HG02623 (cell line): ENCODE data around the gene ADORA2B.

Source experiments
- ATAC-seq: cut with Tn5 transposase; IDR thresholded peaks from one replicate; pipeline ENCODE4 v1.9.1; 2021; ENCODE audit warnings: moderate library complexity; ENCODE audit not compliant: unreplicated experiment

The ADORA2B gene

DNA sequence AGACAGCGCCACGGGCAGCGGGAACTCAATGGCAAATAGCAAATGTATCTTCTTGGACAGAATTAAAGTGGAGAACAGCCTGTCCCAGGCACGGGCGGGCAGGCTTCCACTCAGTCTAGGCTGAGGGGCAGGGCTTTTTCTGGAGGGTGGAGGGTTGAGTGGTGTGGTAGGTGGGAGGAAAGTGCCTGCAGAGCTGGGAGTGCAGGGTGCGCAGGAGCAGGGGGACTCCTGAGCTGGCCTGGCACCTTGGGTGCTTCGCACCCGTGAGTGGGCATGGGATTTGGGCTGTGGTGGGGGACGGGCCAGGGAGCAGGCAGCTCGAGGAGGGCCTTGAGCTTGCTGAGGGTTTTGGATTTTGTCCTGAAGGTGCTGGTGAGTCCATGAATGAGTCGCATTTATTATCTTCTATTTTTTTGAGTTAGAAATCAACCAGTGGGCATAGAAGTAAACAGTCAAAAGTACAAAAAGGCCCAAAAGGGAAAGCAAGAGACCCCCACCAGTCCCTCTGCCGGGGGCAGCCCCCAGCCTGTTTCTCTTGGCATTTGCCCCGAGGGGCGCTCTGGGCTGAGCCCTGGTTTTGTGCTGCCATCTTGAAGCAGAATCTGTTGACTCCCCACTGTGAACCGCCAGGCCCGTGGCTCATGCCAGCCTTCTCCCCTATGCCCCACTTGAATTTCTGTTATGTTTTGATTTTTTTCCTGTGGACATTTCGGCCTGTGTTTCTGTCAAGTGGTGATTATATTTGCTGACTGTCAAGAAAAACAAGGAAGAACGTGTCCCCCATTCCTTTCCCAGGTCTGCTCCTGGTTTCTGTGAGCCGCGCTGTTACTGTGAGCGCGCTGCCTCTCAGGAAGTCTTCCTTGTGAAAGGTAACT lies 8.2 kb downstream of the ADORA2B start:
- no peak for ATAC-seq

DNA sequence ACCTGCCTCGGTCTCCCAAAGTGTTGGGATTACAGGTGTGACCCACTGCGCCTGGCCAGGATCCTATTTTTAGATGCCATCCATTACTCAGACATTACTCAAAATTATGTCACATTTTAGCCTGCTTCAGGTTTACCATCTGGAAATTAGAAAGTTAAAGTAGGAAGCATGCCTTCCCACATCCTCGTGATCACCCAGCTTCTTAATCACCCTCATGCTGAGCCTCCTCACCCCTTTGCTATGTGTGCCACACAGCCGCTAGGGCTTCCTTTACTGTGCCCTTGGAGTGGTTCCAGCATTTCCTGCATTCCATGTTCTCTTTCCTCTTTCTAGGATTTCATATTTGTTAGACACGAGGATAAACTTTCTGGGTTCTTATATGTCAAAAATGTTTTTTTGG lies 9.3 kb downstream of the ADORA2B start:
- no peak for ATAC-seq

DNA sequence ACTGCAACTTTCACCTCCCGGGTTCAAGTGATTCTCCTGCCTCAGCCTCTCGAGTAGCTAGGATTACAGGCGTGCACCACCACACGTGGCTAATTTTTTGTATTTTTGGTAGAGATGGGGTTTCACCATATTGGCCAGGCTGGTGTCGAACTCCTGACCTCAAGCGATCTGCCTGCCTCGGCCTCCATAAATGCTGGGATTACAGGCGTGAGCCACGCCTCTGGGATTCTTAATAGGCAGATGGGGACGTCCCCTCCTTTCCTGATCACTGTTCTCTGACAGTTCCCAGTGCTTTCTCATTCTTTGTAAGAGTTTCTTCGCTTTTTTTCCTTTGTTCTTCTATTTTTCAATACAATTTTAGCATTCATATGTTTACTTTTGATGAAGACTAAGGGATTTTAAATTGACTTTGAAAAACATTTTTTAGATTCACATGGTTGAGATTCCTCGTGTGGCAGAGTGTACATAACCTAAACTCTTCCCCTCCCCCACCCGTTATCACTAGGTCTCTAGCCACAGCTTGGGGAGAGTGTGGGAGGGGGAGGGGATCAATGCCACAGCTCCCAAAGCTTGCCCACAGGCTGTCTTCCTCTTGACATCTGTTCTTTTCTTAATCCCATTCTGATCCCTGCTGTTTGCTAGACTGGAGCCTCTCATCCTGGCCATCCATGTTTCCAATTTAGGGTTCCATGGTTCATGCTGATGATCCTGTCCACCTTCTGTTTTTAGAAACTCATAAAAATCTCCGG lies 11.0 kb downstream of the ADORA2B start:
- no peak for ATAC-seq

DNA sequence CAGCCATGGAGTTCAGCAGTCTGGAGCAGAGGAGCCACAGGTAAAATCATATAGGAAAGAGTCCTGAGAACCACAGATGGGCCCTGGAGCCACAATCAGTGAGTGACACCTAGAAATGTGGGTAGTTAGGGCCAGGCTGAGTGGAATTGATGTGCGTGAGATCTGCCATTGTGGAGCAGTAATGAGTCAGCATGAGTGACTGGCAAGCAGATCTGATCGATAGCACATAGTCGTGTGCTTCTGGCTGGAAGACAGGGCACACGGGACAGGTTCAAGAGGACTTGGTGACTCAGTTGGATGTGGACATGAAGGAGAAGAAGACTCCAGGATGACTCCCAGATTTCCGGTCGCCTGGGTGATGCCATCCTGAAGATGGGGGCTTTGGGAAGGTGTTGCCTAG lies 12.3 kb downstream of the ADORA2B start:
- ATAC-seq: no peak

DNA sequence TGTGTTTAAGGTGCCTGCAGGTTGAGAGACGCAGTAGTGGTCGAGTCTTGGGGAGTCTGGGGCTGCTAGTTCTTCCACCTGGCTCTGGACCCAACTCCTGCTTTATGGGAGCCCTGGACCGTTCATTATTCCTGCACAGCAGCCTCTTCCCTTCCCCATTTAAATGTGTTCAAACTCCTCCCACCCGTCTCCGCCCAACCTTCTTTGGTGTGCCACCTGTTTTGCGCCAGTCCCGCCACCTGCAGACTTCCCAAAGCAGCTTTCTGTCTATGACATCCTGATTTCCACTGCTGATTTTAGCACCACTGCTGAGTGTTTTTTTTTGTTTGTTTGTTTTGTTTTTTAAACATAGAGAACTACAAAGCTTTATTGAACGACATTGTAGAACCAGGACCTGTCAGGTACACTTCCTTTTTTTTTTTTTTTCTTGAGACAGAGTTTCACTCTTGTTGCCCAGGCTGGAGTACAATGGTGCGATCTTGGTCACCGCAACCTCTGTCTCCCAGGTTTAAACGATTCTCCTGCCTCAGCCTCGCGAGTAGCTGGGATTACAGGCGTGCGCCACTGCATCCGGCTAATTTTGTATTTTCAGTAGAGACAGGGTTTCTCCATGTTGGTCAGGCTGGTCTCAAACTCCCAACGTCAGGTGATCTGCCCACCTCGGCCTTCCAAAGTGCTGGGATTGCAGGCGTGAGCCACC lies 12.8 kb downstream of the ADORA2B start:
- no peak for ATAC-seq

DNA sequence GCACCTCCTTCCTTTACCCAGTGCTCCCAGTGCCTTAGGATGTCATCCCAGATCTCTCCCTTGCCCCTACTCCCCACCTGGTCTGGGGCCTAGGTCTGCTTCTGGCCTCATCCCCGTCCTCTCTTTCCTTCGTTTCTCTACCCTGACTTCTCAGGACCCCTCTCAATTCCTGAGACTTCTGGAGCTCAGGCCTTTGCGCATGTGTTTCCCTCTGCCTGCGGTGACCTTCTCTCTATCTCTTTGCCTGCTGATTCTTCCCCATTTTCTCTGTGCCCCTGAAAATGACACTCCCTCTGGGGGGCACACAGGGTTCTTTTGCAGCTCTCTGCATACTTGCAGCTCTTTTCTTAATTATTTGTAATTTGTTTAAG lies 13.5 kb downstream of the ADORA2B start:
- no peak for ATAC-seq

DNA sequence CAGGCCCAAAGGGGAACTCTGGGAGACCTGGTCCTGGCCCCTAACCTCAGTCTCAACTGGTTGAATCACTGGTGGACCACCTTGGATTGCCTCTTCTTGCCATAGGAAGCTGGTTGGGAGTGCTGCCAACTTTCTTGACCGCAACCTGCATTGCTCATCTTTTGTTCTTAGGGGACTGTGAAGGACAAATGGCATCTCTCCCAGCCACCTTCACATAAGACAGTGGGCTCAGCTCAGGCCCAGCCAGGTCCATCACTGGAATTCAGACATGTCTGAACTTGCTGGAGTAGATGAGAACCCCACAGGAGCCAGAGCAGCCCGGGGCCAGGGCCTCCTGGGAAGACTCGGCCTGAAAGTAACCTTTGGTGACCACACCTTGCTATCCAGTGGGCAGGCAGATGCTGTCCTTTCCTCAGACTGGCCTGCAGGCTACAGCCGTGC lies 18.8 kb downstream of the ADORA2B start:
- ATAC-seq: no peak

DNA sequence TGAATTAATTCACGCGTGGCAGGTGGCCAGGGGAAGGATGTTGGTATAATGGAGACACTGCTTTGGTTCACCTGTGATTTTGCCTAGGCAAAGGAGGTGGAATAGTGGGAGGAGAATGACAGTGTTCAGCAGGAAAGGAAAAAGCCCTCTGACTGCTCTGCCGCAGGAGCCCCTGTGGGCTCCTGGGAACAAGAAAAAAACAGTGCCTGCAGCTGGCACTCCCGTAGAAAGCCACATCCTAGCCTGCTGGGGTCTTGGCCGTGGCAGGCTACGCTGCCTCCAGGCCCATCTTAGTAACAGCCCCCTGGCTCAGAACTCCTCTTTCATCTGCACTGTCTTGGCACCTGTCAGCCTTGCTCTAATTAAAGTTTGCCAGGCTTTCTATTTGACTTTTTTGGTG lies 20.6 kb downstream of the ADORA2B start:
- ATAC-seq: no peak

DNA sequence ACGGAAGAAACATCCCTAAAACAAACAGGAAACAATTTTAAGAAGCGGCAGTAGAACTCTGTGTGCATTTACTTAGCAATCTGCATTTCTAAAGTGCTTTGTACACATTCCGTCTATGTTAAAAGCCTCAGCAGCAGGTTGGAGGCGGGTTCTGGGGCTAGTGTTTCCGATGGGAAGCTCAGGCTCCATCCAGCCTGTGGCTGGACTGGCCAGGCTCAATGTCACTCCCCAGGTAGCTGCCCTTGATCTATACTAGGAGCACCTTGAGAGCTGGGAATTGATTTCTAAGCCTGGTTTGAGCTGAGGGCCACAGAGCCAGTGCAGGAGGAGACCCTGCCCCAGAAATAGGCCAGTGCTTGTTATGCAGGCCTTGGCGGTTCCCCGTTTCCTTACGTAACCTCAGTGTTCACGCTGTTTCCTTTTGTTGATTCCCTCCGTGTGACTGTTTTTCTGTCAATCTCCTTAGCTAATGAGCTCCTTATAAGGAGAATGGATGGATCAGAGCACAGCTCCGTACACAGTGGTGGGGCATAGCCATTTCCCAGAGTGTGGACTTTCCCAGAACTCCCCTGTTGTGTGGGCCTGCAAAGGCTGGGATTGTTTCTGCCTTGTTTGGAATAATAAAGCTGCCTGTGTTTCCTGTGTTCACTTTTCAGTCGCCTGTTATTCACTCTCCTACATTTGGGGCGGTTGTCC lies 21.4 kb downstream of the ADORA2B start:
- ATAC-seq: no peak

DNA sequence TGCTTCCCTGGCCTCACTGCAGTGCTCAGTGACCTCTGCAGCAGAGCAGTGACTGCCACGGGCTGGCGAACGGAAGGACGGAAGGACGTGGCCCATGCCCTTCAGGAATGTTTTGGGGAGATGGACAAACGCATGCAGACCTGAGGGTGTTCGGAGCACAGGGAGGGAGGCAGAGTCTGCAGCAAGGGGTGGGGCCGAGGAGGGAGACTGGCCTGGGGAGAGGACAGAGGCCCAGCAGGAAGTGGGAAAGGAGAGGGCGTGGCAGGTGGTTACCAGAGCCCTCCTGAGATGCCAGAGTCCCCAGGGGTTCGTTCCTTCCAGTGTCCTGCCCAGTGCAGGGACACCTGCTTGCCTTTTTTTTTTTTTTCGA lies 21.9 kb downstream of the ADORA2B start:
- no peak for ATAC-seq

DNA sequence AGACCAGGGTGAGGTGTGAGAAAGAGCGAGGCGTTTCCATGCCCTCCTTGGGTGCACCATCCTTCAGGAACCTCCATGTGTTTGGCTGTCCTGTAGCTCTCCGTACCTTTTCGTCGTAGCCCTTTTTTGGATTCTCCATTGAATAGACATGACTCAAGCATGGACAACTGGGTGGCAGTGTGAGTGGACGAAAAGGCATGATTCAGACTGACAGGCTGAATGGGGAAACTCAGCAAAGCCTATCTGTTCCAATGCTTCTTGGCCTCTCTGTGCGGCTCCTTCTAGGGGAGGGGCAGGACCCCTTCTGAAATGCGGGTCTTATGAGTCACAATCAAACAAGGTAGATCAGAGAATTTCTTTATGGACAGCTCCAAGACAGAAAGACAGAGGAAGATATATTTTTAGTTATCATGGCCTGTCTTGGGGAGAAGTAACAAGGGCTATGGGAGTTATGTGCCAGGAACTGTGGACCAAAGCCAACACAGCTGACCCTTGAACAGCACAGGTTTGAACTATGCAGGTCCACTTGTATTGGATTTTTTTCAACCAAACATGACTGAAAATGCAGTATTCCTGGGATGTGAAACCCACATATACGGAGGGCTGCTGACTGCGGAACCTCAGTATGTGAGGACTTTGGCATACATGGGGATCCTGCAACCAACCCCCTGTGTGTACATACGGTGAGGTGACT lies 22.9 kb downstream of the ADORA2B start:
- no peak for ATAC-seq

DNA sequence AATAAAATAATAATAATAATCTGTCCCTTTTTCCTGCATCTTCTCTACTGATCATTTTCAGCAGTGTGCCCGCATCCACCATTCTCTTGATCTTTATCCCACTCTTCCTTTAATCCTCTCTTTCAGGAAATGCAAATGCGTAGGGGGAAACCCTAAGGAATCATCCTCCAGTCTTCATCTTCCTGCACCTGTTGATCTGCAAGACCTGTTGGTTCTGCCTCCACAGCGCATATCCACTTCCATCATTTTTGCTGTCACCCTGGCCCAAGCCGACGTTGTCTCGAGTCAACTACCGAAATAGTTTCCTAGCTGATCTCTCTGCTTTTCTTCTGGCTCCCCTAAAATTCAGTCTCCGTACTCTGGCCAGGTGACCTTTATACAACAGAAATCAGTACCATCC lies 24.5 kb downstream of the ADORA2B start:
- ATAC-seq: no peak

DNA sequence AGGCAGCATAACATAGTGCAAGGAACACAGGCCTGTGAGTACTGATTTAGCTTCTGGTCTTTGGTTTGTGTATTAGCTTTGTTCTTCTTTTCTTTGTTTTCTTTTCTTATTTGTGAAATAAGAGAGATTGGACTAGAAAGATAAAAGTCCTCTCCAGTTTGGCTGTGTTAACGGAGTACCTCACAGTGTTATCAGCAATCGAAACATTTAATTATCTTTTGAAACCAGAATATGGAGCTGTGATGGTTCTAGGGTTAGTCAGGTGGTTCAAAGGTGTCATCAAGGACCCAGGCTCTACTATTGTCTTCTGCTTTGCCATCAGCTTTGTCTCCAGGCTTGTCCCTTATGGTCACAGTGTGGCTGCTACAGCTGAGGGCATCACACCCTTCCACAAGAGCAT lies 25.6 kb downstream of the ADORA2B start:
- no peak for ATAC-seq

DNA sequence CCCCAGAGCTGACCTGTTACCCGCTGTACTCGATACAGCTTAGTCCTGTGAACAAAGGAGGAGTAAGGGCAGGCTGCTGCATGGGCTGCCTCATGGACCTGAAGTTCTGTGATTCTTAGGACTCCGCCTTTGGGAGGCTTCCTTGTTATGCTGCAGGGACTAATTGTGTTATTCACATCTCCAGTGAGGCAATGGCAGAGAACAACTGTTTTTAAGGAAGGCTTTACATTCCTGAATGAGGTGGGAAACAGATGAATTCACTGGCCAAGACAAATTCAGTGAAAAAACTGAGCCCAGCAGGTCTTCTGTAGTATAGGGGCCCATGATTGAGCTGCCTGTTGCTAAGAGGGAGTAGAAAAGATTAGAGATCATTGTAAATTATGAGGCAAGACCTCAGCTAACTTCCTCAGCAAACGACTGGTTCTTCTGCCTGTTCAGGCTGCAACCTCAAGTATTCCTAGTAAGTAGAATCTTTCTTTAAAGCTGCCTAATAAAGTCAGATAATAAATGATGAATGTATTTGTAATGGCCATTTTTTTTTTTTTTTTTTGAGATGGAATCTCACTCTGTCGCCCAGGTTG lies 26.3 kb downstream of the ADORA2B start:
- ATAC-seq: no peak

DNA sequence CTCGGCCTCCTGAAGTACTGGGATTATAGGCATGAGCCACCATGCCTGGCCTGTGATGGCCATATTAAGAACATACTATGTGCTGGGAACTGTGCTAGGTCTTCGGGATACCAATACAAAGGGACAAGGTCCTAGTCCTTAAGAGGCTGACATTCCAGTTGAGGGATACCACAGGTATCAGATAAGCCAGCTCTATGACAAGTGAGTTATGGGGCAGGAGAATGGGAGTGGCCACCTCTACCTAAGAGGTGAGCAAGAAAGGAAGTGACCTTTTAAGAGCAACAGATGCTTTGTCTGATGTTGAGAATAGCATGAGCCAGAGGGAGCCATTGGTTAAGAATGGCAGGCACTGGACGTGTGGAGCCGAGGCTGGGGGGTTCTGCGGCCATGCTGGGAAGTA lies 27.0 kb downstream of the ADORA2B start:
- ATAC-seq: no peak

DNA sequence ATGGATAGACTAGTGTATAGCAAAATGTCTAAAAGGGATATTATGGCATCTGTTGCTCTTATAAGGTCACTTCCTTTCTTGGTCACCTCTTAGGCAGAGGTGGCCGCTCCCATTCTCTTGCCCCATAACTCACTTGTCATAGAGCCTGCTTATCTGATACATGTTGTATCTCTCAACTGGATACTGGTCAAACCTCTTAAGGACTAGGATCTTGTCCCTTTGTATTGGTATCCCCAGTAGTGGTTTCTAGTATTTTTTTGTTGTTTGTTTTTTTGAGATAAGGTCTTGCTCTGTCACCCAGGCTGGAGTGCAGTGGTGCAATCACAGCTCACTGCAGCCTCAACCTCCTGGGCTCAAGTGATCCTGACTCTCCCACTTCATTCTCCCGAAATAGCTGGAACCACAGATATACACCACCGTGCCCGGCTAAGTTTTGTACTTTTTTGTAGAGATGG lies 27.6 kb downstream of the ADORA2B start:
- ATAC-seq: no peak

DNA sequence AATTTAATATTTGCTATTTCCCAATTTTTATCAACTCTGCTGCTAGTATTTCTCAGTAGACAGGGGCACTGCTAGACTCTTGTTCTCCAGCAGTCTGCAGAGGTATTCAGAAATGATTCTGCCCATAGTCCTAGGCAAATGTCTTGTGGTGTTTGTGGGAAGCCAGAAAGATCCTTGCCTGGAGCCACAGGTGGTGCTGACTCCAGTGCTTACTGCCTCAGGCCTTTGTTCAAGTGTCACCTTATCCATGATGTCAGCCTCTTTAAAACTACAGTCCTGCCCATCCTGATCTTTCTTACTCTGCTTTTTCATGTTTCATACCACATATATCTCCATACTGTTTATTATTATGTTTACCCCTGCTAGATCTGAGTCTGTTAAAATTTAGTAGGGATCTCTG lies 28.1 kb downstream of the ADORA2B start:
- no peak for ATAC-seq

DNA sequence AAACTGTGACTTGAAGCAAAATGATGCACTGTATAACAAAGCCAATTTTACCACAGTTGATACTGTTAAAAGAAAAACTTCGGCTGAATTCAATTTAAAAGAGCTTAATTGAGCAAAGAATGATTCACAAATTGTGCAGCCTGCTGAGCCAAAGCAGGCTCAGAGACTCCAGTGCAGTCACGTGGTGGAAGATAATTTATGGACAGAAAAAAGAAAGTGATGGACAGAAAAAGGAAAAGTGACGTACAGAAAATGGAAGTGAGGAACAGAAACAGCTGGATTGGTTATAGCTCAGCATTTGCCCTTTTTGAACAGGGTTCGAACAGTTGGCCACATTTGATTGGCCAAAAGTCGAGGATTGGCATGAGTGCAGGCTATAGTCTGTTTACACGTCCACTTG lies 28.9 kb downstream of the ADORA2B start:
- no peak for ATAC-seq

DNA sequence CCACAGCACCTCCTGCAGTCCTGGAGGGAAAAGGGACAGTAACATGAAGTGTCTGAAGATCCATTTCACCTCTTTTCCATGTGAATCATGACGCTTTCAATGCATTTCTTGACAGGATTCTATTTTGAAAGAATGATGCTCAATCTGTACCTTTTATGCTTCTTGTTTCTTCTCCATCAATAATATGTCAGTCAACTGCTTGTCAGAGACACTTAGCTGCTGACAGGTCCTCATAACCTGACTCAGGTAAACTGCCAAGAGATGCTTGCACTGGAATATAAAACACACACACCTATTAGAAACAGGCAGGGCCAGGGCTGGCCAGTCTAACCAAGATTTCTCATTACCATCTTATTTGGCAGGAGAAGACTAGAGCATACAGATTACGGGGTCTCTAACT lies 33.0 kb downstream of the ADORA2B start:
- no peak for ATAC-seq

DNA sequence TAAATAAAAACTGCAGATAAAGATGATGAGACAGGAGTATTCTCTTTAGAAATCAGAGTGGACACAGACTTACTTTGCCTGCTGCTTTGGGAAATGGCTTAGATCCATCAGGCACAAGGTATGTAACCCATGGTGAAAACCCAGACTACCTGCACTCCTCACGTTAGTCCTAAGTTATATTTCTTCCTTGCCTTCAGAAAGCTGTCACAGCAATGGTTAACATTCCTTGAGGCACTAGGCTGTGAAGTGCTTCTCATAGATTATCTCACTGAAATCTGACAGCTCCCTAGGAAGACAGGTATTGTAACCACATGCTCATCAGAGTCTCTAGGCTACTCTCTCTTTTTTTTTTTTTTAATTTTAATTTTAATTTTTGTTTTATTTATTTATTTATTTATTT lies 33.7 kb downstream of the ADORA2B start:
- no peak for ATAC-seq
